Ovary (tissue), 9 donors: ENCODE data around the gene PRMT1. TPM values are rescaled to one million over a fixed set of nuclear protein-coding genes. Genes with fewer than 3 reads are reported as not detected.

Source experiments
- DNase-seq, 5 donors: peaks; one replicate each; pipeline ENCODE4 v3.0.0-alpha.2; 2019 to 2020
- H3K27ac ChIP-seq, 2 donors: fragments of 200-600 bp; one replicate each; pipeline versions ENCODE4 v1.5.1 to v1.8.0; 2019 to 2022
- H3K27me3 ChIP-seq: fragments of 200-600 bp; one replicate; pipeline ENCODE4 v1.8.0; 2022
- H3K36me3 ChIP-seq: fragments of 200-600 bp; sonication (generic); one replicate; pipeline ENCODE4 v1.5.1; 2019
- H3K4me1 ChIP-seq: one replicate; pipeline ENCODE4 v1.8.1; 2013; ENCODE audit warnings: mild to moderate bottlenecking, moderate library complexity; ENCODE audit not compliant: insufficient read depth
- H3K4me3 ChIP-seq: fragments of 200-600 bp; sonication (generic); one replicate; pipeline ENCODE4 v1.5.1; 2017
- H3K9me3 ChIP-seq, 2 donors: fragments of 200-600 bp in 1 of 2; sonication (generic) in 1 of 2; one replicate each; pipeline versions ENCODE4 v1.5.1 to v1.8.1; 2013 to 2019; ENCODE audit warnings: mild to moderate bottlenecking in 1 of 2, moderate library complexity in 1 of 2
- EP300 ChIP-seq: sonication (generic); formaldehyde crosslinking; IDR thresholded peaks from one replicate; pipeline ENCODE4 v1.6.1; 2017; ENCODE audit warnings: antibody characterized with exemption
- POLR2A ChIP-seq: fragments of 450-650 bp; IDR thresholded peaks from one replicate; pipeline ENCODE4 v1.6.1; 2017; ENCODE audit warnings: antibody characterized with exemption, mild to moderate bottlenecking, moderate library complexity
- WGBS, 3 donors: extraction: QIAGEN DNeasy Blood & Tissue Kit in 1 of 3; methylation state at CpG; one replicate each; pipeline versions ENCODE4 v1.1.5 to v1.1.7; 2013 to 2017; 5-methylcytosine and 5-hydroxymethylcytosine counted together
- intact Hi-C, 4 donors: fragments of 100-400 bp; cut with DNase I; formaldehyde crosslinking; loops; one replicate each; pipeline versions ENCODE4 v1.11.0 to v1.15.1; 2022 to 2023
- polyA plus RNA-seq, 2 donors: library from polyadenylated mRNA; stranded (reverse); fragments of 200-250 nt in 1 of 2; fragments of 350-450 nt in 1 of 2; fragmentation: Illumina TruSeq in 1 of 2; extraction: RNeasy Lipid Tissue Mini Kit (QIAGEN cat#74804) in 1 of 2; gene quantifications; one replicate each; pipeline ENCODE4 v1.2.3, GENCODE V29; 2013 to 2014
- total RNA-seq, 7 donors: library from RNA; depleted of rRNA in 2 of 7; stranded (reverse); fragments of >200 nt in 2 of 7; fragmentation: NEBNext Ultra II Directional in 3 of 7; extraction: Animal tissue kit (Norgen Biotek cat#: 25700) in 3 of 7; gene quantifications; one replicate each; pipeline versions ENCODE4 v1.1.0 to v1.2.4, GENCODE V29; 2016 to 2023
- TF ChIP-seq, protein P1 (sequence below), 3 donors: fragments of 450-650 bp in 2 of 3; fragments of 200-600 bp in 1 of 3; IDR thresholded peaks; one replicate each; pipeline versions ENCODE4 v1.5.1 to v1.8.0; 2016 to 2022; ENCODE audit warnings: antibody characterized with exemption in 3 of 3, mild to moderate bottlenecking in 1 of 3
- donor health status: DM: no; HTN: no; CAD: no; lungs with moderate emphysema.
- donor health status: DM: no; HTN: no; CAD: no.
- donor health status: Bipolar disorder and iron deficiency.
- donor health status: DM: yes; HTN: yes; CAD: no.
- donor health status: DM: no; HTN: no; CAD: no.
- donor health status: DM: yes; HTN: yes; CAD: no.

PRMT1 gene
- total and polyA plus RNA-seq, 9 donors, result 57.1 to 182 (median 152) TPM

DNA sequence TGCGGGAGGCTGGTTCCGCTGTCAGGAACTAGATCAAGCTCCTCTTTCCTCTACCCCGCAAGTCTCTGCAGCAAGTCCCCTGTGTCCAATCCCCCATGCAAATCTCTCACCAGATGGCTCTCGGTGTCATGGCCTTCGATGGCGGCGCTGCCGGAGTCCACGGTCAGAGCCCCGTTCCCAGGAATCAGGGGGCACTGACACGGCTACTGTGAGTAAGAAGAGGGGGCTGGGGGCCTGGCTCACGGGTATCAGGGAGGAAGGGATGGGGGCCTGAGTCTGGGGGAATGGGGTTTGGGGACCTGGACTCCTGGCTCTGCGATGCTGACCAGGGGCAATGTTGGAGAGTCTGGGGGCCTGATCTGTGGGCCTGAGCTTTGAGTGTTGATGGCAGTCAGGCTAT lies 31.1 kb upstream of the PRMT1 start:
- Histone ChIP-seq H3K27me3 (no peaks in the 10 kb centered on the region), H3K9me3 (no peaks in the 10 kb centered on the region), H3K4me3 (no peak overlapping the region), H3K36me3 (no peaks in the 10 kb centered on the region), H3K27ac (no peak overlapping the region), H3K4me1 (peaks cover 5% of the 10 kb centered on the region)
- DNase-seq, result no peak
- intact Hi-C loops, result no loop called here
- WGBS, 3 donors, result 86 to 88% (median 87%) methylated on average over 13 of the region's 13 CpGs
- no peak for TF ChIP-seq EP300
- no peak for TF ChIP-seq POLR2A
- TF ChIP-seq, protein P1, sequence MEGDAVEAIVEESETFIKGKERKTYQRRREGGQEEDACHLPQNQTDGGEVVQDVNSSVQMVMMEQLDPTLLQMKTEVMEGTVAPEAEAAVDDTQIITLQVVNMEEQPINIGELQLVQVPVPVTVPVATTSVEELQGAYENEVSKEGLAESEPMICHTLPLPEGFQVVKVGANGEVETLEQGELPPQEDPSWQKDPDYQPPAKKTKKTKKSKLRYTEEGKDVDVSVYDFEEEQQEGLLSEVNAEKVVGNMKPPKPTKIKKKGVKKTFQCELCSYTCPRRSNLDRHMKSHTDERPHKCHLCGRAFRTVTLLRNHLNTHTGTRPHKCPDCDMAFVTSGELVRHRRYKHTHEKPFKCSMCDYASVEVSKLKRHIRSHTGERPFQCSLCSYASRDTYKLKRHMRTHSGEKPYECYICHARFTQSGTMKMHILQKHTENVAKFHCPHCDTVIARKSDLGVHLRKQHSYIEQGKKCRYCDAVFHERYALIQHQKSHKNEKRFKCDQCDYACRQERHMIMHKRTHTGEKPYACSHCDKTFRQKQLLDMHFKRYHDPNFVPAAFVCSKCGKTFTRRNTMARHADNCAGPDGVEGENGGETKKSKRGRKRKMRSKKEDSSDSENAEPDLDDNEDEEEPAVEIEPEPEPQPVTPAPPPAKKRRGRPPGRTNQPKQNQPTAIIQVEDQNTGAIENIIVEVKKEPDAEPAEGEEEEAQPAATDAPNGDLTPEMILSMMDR (IDR thresholded peaks at IDR 0.05), result no peak

DNA sequence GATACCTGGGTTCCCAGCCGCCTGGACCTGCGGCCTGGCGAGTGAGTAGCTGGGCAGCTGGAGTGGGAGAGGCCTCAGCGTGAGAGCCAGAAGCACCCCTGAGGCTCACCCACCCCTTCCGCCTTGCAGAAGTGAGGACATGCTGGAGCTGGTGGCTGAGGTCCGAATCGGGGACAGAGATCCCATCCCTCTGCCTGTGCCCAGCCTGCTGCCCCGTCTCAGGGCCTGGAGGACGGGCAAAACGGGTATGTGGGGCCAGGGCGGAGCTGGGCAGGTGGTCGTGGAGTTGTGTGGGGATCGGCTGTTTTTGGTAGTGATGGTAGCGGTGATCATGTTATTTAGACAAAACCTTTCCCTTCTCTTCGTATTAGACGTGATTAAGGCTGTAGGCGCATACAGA lies 30.5 kb upstream of the PRMT1 start:
- H3K27me3 ChIP-seq, result no peaks in the 10 kb centered on the region
- no peak overlapping the region for H3K27ac ChIP-seq
- WGBS, 3 donors, result 85 to 90% (median 89%) methylated on average over 16 to 17 of the region's 17 CpGs
- no peak overlapping the region for H3K4me3 ChIP-seq
- no peaks in the 10 kb centered on the region for H3K36me3 ChIP-seq
- intact Hi-C loops, result no loop called here
- TF ChIP-seq, protein P1 (IDR thresholded peaks at IDR 0.05), result no peak
- TF ChIP-seq EP300 (no peak), POLR2A (no peak)
- peaks cover 5% of the 10 kb centered on the region for H3K4me1 ChIP-seq
- no peak for DNase-seq
- H3K9me3 ChIP-seq, result no peaks in the 10 kb centered on the region

DNA sequence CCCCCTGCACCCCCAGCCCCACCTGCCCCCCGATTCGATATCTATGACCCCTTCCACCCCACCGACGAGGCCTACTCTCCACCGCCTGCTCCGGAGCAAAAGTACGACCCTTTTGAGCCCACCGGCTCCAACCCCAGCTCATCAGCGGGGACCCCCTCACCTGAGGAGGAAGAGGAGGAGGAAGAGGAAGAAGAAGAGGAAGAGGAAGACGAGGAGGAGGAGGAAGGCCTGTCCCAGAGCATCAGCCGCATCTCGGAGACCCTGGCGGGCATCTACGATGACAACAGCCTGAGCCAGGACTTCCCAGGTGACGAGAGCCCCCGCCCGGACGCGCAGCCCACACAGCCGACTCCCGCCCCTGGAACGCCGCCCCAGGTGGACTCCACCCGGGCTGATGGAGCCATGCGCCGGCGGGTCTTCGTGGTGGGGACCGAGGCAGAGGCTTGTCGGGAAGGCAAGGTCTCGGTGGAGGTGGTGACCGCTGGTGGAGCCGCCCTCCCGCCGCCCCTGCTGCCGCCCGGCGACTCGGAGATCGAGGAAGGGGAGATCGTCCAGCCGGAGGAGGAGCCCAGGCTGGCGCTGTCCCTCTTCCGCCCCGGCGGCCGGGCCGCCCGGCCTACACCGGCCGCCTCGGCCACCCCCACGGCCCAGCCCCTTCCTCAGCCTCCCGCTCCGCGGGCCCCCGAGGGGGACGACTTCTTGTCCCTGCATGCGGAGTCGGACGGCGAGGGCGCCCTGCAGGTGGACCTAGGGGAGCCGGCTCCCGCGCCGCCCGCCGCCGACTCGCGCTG lies 25.8 kb upstream of the PRMT1 start:
- Histone ChIP-seq H3K4me1 (no peaks in the 10 kb centered on the region), H3K4me3 (no peak overlapping the region), H3K27me3 (no peaks in the 10 kb centered on the region), H3K9me3 (no peaks in the 10 kb centered on the region), H3K27ac (no peak overlapping the region), H3K36me3 (no peaks in the 10 kb centered on the region)
- TF ChIP-seq, protein P1 (IDR thresholded peaks at IDR 0.05), result no peak
- peak in 1 of 5 donors; percentile 39 for DNase-seq
- 92 to 94% (median 94%) methylated on average over 71 to 72 of the region's 72 CpGs for WGBS, 3 donors
- intact Hi-C loops, result no loop called here

DNA sequence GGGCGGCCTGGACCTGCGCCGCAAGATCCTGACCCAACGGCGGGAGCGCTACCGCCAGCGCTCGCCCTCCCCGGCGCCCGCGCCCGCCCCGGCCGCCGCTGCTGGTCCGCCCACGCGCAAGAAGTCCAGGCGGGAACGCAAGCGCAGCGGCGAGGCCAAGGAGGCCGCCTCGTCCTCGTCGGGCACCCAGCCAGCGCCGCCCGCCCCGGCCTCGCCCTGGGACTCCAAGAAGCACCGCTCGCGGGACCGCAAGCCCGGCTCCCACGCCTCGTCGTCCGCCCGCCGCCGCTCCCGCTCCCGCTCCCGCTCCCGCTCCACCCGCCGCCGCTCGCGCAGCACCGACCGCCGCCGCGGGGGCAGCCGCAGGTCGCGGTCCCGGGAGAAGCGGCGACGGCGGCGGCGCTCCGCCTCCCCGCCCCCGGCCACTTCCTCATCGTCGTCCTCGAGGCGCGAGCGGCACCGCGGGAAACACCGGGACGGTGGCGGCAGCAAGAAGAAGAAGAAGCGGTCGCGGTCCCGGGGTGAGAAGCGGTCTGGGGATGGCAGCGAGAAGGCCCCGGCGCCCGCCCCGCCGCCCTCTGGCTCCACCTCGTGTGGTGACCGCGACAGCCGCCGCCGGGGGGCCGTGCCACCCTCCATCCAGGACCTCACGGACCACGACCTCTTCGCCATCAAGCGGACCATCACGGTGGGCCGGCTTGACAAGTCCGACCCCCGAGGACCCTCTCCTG lies 25.1 kb upstream of the PRMT1 start:
- Histone ChIP-seq H3K4me1 (no peaks in the 10 kb centered on the region), H3K9me3 (no peaks in the 10 kb centered on the region), H3K4me3 (no peak overlapping the region), H3K36me3 (no peaks in the 10 kb centered on the region), H3K27ac (no peak overlapping the region), H3K27me3 (no peaks in the 10 kb centered on the region)
- TF ChIP-seq, protein P1 (IDR thresholded peaks at IDR 0.05), result no peak
- TF ChIP-seq EP300, result no peak
- TF ChIP-seq POLR2A, result no peak
- WGBS, 3 donors, result 93 to 95% (median 93%) methylated on average over 110 of the region's 110 CpGs
- intact Hi-C loops, result no loop called here
- DNase-seq, result peak in 1 of 5 donors; percentile 33
